ENCODE measurements around the gene SPOCK1. TPM values are rescaled to one million over a fixed set of nuclear protein-coding genes. Genes with fewer than 3 reads are reported as not detected.

SPOCK1 gene
- total RNA-seq, 1 experiment from 2014 or later, result 0.27 TPM

- DNase-seq (ENCODE audit: low read depth, low spot score) (no peak), ATAC-seq (no peak)
- no TSS peak for BruUV-seq (replicated peaks)
- RAD21 ChIA-PET (ENCODE audit: low non-redundant PET in 1 of 2, low total read pairs in 2 of 2, uncharacterized antibody in 2 of 2, unreplicated experiment in 2 of 2), result no interaction called here
- TF ChIP-seq ZBTB33 (IDR thresholded peaks at IDR 0.05; ENCODE audit: extremely low read depth, insufficient replicate concordance, low read length), result no peak
- no peak for TF ChIP-seq EZH2 (IDR thresholded peaks at IDR 0.05)
- TF ChIP-seq ZFX (IDR thresholded peaks at IDR 0.05), result no peak
- TF ChIP-seq CEBPB (IDR thresholded peaks at IDR 0.05; ENCODE audit: low read depth), result no peak
- TF ChIP-seq POLR2A (IDR thresholded peaks at IDR 0.05; ENCODE audit: borderline replicate concordance, extremely low read depth, insufficient read depth, insufficient read length), result no peak
- no peak for TF ChIP-seq ZNF274 (IDR thresholded peaks at IDR 0.05; ENCODE audit: low read depth, low read length)
- CTCF ChIA-PET, result no interaction called here
- H3K9ac ChIP-seq (ENCODE audit: low read length), result no peak overlapping the region
- no peaks in the 10 kb centered on the region for H3K9me2 ChIP-seq (ENCODE audit: insufficient read depth)
- H3K4me3 ChIP-seq (replicated peaks in 1 of 2; ENCODE audit: low read depth in 1 of 2, low read length in 2 of 2), result no peak overlapping the region
- peaks cover 0 to 12% of the 10 kb centered on the region in 2 experiments; a peak in 1 of 4 replicates for H3K4me1 ChIP-seq (ENCODE audit: control insufficient read depth in 1 of 2, insufficient read depth in 2 of 2, low read length in 2 of 2)
- H3K36me3 ChIP-seq (ENCODE audit: control insufficient read depth in 1 of 2, insufficient read depth in 2 of 2, low read length in 2 of 2), result no peaks in the 10 kb centered on the region
- POLR2A ChIA-PET, result no interaction called here
- intact Hi-C loops (cut with micrococcal nuclease), result loop anchor here (5.0 kb wide), 1 partner anchor 413 kb away; no protein-coding TSS in a partner anchor
- H3K79me2 ChIP-seq (ENCODE audit: insufficient read depth, low read length), result no peaks in the 10 kb centered on the region
- H3K27ac ChIP-seq (ENCODE audit: low read depth, low read length), result no peak overlapping the region
- peaks cover 19% of the 10 kb centered on the region for H3K27me3 ChIP-seq (ENCODE audit: insufficient read depth, low read length)
- H3K9me3 ChIP-seq (ENCODE audit: control insufficient read depth in 1 of 2, insufficient read depth in 1 of 2, low read depth in 1 of 2, low read length in 2 of 2), result no peaks in the 10 kb centered on the region
- no peaks in the 10 kb centered on the region for H4K20me1 ChIP-seq (ENCODE audit: insufficient read depth)
- no peak overlapping the region for H3K4me2 ChIP-seq (ENCODE audit: low read length)
- H2AFZ ChIP-seq (ENCODE audit: low read depth, low read length, poor library complexity, severe bottlenecking), result no peak overlapping the region
Measured at GRCh38 chr5:137215780-137216179, 283.3 kb downstream of the SPOCK1 start.

GRCh38 chr5:137215261-137215660, 283.9 kb downstream of the SPOCK1 start:
- no peak for DNase-seq (ENCODE audit: low read depth, low spot score)
- Histone ChIP-seq H3K4me3 (replicated peaks in 1 of 2; ENCODE audit: low read depth in 1 of 2, low read length in 2 of 2) (no peak overlapping the region), H3K79me2 (ENCODE audit: insufficient read depth, low read length) (no peaks in the 10 kb centered on the region), H3K9ac (ENCODE audit: low read length) (no peak overlapping the region), H2AFZ (ENCODE audit: low read depth, low read length, poor library complexity, severe bottlenecking) (no peak overlapping the region), H3K36me3 (ENCODE audit: control insufficient read depth in 1 of 2, insufficient read depth in 2 of 2, low read length in 2 of 2) (no peaks in the 10 kb centered on the region), H3K4me2 (ENCODE audit: low read length) (no peak overlapping the region), H4K20me1 (ENCODE audit: insufficient read depth) (no peaks in the 10 kb centered on the region), H3K27ac (ENCODE audit: low read depth, low read length) (no peak overlapping the region), H3K4me1 (ENCODE audit: control insufficient read depth in 1 of 2, insufficient read depth in 2 of 2, low read length in 2 of 2) (peaks cover 0 to 12% of the 10 kb centered on the region in 2 experiments; a peak in 1 of 4 replicates), H3K9me3 (ENCODE audit: control insufficient read depth in 1 of 2, insufficient read depth in 1 of 2, low read depth in 1 of 2, low read length in 2 of 2) (no peaks in the 10 kb centered on the region), H3K9me2 (ENCODE audit: insufficient read depth) (no peaks in the 10 kb centered on the region), H3K27me3 (ENCODE audit: insufficient read depth, low read length) (peaks cover 19% of the 10 kb centered on the region)
- RAD21 ChIA-PET (ENCODE audit: low non-redundant PET in 1 of 2, low total read pairs in 2 of 2, uncharacterized antibody in 2 of 2, unreplicated experiment in 2 of 2), result no interaction called here
- no TSS peak for BruUV-seq (replicated peaks)
- POLR2A ChIA-PET, result no interaction called here
- CTCF ChIA-PET, result no interaction called here
- intact Hi-C loops (cut with micrococcal nuclease), result loop anchor here (5.0 kb wide), 1 partner anchor 413 kb away; no protein-coding TSS in a partner anchor
- no peak for ATAC-seq
- TF ChIP-seq SP1 (IDR thresholded peaks at IDR 0.05; ENCODE audit: low read depth) (no peak), JUND (IDR thresholded peaks at IDR 0.05) (no peak), ATF3 (IDR thresholded peaks at IDR 0.05) (no peak), REST (IDR thresholded peaks at IDR 0.05; ENCODE audit: low read depth) (no peak), EGR1 (IDR thresholded peaks at IDR 0.05; ENCODE audit: low read depth) (no peak), SRF (IDR thresholded peaks at IDR 0.05; ENCODE audit: low read depth) (no peak), YY1 (IDR thresholded peaks at IDR 0.05; ENCODE audit: extremely low read depth, insufficient replicate concordance, low read depth, low read length) (no peak)

All from HCT116 (cell line).